Endometrial microvascular endothelial cells (primary cell): ENCODE data around the gene INPP5A. TPM values are rescaled to one million over a fixed set of nuclear protein-coding genes. Genes with fewer than 3 reads are reported as not detected.

ENCODE experiments used
- in situ Hi-C: cut with HindIII; loops from 2 replicates; pipeline ENCODE4 v1.10.0; 2017; ENCODE audit warnings: low sequenced_read_pairs, low pct_unique_long_range_greater_than_20kb; ENCODE audit errors: inconsistent ontology term
- total RNA-seq: library from RNA; depleted of rRNA; stranded (reverse); fragments of >200 nt; gene quantifications from one replicate; pipeline ENCODE4 v1.2.3, GENCODE V29; 2015; ENCODE audit errors: inconsistent ontology term

Gene INPP5A
- total RNA-seq, 1 donor from 2014 or later: 21.1 TPM

GRCh38 chr10:132627666-132628531 lies 90.3 kb downstream of the INPP5A start:
- in situ Hi-C loops: no loop called here

DNA sequence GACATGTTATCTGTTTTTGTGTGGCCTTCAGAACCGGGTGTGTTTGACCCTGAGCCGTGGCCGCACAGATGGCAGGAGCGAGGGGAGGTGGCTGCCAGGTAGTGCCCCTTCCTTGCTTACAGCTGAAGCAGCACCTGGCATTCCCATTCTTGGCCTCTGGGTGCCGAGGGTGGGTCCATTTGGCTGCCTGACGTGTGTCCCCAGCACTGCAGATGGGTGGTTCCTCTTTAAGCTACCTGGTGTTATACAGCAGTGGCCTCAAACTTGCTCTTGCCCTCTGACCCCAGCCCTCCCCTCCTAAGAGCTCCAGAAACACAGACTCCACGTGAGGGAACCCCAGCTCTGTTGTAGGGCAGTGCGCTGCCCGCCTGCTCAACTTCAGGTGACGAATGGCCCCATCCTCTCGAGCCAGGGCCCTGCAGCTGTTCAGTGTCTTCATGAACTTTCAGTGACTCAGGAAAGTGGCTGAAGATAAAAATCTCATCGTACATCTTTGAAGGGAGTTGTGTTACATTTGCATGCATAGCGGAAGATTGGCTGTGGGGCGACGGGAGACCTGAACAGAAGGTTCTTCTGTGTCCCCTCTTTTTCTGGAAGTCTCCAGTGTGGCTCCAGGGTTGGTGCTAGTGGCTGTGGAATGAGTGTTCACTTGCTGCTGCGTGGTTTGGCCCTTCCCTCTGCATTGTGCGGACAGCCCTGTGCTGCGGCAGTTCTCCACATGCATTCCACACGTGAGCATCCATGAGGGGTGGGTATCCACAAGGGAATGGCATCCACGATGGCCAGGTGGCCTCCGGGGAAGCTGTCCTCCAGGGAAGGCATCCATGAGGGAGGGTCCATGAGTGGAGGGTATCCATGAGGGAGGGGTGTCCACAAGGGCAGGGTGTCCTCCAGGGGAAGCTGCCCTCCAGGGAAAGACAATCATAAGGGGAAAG lies 91.6 kb downstream of the INPP5A start:
- in situ Hi-C loops: no loop called here

GRCh38 chr10:132630156-132630555 lies 92.6 kb downstream of the INPP5A start:
- in situ Hi-C loops: no loop called here

GRCh38 chr10:132630666-132631337 lies 93.2 kb downstream of the INPP5A start:
- in situ Hi-C loops: no loop called here

DNA sequence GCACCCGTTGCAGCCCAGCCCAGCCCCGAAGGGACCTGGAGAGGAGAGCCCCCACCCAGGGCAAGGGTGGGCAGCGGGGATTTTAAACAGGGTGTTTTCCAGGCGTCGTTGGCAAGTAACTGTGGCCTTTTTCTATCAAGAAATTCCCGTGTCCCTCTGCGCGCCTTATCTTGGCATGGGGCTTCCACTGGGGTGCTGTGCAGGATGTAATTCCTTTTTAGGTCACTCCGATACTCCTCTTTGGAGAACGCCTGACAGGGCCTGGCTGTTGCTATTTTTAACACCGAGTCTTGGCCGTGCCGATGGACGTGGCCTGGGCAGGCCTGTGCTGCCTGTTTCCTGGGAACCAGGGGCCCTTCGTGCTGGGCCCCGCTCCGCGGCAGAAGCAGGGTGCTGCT lies 93.8 kb downstream of the INPP5A start:
- in situ Hi-C loops: no loop called here

DNA sequence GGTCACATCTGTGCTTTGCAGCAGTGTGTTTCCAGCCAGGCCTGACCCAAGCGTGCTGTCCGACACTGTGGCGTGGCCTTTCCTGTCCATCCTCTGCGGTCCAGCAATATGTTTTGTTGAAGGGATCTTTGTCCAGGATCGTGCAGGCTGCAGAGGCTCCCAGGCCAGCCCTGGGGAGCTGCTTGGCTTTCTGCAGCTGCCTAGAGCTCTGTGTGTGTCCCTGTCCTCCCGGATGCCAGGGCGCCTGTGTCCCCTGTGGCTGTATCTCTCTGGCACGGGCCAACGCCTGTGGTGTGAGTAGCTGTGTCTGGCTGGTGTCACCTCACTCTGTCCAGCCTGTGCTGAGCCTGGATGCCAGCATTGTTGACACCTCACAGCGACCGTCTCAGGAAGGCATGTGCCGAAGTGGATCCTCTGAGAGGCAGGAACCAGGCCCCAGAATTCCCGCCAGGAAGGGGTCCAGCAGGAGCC lies 94.5 kb downstream of the INPP5A start:
- in situ Hi-C loops: no loop called here

DNA sequence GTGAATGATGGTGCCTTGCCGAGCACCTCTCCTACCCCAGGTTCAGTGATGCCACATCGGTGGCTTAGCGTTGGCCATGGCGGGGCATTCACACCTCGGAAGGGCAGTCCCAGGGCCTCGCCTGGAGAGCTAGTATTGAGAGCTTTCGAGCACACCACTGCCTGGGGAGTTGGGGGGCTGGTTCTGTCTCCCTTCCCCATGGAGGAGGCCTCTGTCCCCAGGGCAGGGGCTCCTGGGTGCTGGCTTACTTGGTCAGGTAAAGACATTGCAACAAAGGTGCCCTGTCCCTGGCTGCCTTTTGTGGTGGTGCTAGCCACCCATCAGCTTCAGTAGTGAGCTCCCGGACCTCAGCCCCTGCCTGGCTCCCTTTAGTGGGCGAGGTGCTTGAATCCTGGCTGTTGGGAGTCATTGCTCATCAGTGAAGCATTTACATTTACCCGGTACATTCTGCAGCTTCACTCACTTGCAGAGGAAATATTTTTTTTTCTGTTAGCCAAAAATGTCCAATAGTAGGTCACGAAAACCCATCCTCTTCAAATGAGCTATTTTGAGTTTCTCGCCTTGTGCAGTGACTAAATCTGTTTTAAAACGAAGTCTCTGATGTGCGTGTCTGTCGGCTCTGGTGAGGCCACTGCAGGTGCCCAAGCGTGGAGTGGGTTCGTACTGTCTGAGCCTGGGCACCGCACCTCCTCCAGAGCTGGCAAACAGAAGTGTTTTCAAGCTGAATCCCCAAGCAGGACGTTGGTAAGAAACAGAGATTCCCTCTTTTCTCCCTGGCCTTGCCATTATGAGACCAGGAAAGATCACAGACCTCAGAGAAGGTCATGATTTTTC lies 95.5 kb downstream of the INPP5A start:
- in situ Hi-C loops: no loop called here

GRCh38 chr10:132634241-132634946 lies 96.8 kb downstream of the INPP5A start:
- in situ Hi-C loops: no loop called here

- in situ Hi-C loops: no loop called here
Observed at GRCh38 chr10:132634947-132635271, 97.3 kb downstream of the INPP5A start.

DNA sequence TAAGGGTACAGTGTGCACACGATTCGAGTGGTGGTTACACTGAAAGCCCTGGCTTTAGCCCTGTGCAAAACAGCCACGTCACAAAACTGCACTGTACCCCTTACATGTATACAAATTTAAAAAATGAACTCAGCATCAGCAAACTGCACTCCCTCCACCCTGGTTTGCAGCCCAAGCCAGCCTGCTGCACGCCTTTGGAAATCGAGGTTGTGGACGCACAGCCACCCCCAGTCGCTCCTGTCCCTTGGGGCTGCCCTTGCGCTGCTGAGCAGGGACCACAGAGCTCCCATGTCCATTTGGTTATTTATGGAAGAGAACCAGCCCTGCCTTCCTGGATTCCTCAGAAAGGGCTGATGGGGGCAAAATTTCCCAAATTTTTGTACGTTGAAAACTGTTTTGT lies 98.8 kb downstream of the INPP5A start:
- in situ Hi-C loops: no loop called here

GRCh38 chr10:132637477-132638129 lies 100.0 kb downstream of the INPP5A start:
- in situ Hi-C loops: no loop called here

DNA sequence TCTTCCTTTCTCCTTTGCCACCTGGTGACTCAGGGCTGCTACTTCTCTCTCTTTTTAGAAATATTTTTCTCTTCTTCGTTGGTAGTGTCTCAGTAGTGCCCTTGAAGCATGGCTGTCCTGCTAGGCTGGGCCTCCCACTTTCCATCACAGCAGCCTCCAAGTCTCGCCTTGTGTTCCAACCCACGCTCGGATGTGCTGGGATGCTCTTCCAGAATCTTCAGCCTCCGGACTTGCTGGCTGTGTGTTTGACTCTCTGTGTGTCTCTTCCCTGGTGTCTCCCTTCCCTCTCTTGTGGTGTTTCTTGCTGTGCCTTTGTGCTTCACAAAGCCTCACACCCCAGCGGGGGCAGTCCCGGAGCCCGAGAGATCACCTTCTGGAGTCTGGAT lies 100.5 kb downstream of the INPP5A start:
- in situ Hi-C loops: no loop called here

DNA sequence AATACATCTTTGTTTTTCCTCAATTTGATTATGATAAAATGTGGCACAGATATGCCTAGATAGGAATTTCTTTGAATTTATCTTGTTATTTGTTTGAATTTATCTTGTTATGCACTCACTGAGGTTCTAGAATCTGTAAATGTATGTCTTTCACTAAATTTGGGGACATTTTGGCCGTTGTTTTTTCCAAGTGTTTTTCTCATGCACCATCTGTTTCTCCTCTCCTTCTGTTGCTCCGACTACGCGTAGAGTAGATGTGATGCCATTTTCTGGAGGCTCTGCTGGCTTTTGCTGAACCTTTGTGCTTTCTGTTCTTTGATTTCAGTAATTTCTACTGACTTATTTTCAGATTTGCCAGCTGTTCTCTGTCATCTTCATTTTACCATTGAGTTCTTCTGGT lies 101.9 kb downstream of the INPP5A start:
- in situ Hi-C loops: no loop called here

DNA sequence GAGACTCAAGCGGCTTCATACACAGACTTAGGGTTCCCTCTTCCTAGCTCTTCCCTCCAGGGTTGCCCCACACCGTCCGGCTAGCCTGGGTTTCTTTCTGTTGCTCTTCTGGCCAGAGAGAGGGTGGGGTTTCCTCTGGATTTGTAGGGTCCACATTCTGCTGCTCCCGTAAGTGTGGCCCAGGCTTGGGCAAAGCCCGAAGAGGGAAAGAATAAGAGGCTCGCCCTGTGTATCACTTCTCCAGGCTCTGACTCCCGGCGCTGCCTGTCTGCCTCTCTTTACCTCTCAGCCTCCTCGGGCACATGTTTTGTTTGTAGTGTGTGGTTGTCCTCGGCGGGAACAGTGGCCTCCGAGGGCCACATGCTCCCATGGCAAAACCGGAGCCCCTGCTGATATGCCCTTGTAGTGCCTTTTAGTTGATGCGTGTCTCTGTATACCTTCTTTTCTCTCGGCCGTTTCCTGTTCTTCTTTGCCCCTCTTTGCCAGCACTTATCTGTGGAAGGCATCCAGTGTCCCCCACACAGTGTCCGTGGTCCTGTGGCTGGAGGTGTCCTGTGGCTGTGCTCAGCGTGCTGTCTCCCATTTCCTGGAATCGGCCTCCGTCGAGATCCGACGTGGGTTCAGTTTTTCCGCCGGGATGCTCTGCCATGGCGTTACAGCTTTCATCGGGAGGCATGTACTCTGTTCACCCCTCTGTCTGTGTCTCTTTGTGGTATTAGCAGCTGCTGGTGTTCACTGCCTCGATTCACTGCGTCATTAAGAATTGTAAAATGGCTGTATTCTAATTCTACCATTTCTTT lies 102.9 kb downstream of the INPP5A start:
- in situ Hi-C loops: no loop called here

GRCh38 chr10:132641401-132641800 lies 103.8 kb downstream of the INPP5A start:
- in situ Hi-C loops: no loop called here

GRCh38 chr10:132641966-132642731 lies 104.6 kb downstream of the INPP5A start:
- in situ Hi-C loops: no loop called here
